HG03175 (cell line): ENCODE measurements around the gene NOL12.
A peak's percentile ranks its signal among the peaks of the same experiment; 100 is the strongest.
"Not testable (repeated sequence)": the region's sequence is repeated elsewhere in the genome, so short reads cannot be mapped to it uniquely, and the experiment has no call there.

Experiments used
- ATAC-seq: cut with Tn5 transposase; IDR thresholded peaks from one replicate; pipeline ENCODE4 v1.9.1; 2021; ENCODE audit warnings: mild to moderate bottlenecking, moderate library complexity; ENCODE audit not compliant: unreplicated experiment

Gene NOL12

GRCh38 chr22:37686002-37686982 is at the start of gene NOL12:
TSS of gene NOL12 (plus strand) at chr22:37686343. CDS start at chr22:37686393, 50 bp downstream.
- peak; percentile 77 for ATAC-seq

- no peak for ATAC-seq
Measured at GRCh38 chr22:37636949-37637273, 49.2 kb upstream of the NOL12 start.

GRCh38 chr22:37638391-37639069 is 47.6 kb upstream of the NOL12 start:
- ATAC-seq = no peak

GRCh38 chr22:37639070-37639760 is 46.9 kb upstream of the NOL12 start, which contains the start of gene SH3BP1:
TSS of gene SH3BP1 (plus strand) at chr22:37639669. CDS start at chr22:37639788, 119 bp downstream.
- ATAC-seq = no peak

GRCh38 chr22:37639771-37640590 is 46.2 kb upstream of the NOL12 start:
- no peak for ATAC-seq

- ATAC-seq = no peak
Measured at GRCh38 chr22:37640591-37641560, 45.3 kb upstream of the NOL12 start.

- no peak for ATAC-seq
Measured at GRCh38 chr22:37641561-37641949, 44.6 kb upstream of the NOL12 start.

- ATAC-seq = peak; percentile 55
Measured at GRCh38 chr22:37643225-37643847, 42.8 kb upstream of the NOL12 start.

GRCh38 chr22:37647317-37647716 is 38.8 kb upstream of the NOL12 start:
- ATAC-seq = no peak

- no peak for ATAC-seq
Measured at GRCh38 chr22:37647928-37648327, 38.2 kb upstream of the NOL12 start.

- ATAC-seq = no peak
Measured at GRCh38 chr22:37650463-37651136, 35.5 kb upstream of the NOL12 start.

- ATAC-seq = no peak
Measured at GRCh38 chr22:37654563-37655251, 31.4 kb upstream of the NOL12 start.

- ATAC-seq = no peak
Measured at GRCh38 chr22:37655252-37655563, 30.9 kb upstream of the NOL12 start.

- not testable (repeated sequence) for ATAC-seq
Measured at GRCh38 chr22:37656583-37656982, 29.6 kb upstream of the NOL12 start.

GRCh38 chr22:37657590-37658132 is 28.5 kb upstream of the NOL12 start:
- ATAC-seq = no peak

GRCh38 chr22:37658133-37659065 is 27.7 kb upstream of the NOL12 start, which contains the start of gene PDXP:
TSS of gene PDXP (plus strand) at chr22:37658723. CDS start at chr22:37658783, 60 bp downstream.
- peak; percentile 88 for ATAC-seq
